Measurements from ENCODE around the gene HSD17B8.

DNA sequence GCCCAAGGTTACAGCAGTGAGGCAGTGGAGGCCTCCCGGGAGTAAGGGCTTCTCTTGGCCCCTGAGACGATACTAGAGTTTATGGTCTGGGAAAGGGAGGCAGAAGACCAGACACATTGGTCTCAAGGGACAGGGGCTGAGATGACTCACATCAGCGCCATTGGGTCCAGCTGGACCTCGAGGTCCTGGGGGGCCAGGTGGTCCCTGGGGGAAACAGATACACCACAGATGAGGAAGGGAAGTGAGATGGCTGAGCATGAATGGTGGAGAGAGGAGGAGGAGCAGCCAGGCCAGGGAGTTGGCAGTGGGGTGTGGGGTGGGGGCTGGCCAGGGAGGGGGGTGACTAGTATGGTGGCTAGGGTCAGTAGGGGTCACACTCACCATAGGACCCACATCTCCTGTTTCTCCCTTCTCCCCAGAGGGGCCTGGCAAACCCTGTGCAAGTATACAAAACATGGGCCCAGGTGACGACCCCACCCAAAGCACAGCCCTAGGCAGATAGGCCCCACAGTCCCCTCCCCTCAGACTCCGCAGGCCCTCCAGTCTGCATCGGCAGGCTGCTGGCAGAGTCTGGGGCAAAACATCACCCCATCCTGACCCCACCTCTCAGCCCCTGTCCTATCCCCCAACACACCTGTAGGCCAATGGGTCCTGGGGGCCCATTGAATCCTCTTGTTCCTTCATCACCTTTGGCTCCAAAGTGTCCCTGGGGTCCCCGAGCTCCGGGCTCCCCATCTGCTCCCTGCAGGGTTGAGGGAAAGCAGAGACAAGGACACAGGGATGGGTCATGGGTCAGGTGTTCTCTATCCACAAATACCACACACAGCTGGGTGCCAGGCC lies 34.1 kb upstream of the HSD17B8 start:
- no peak for TF ChIP-seq CTCF (IDR thresholded peaks at IDR 0.05)
- TF ChIP-seq, protein P1, sequence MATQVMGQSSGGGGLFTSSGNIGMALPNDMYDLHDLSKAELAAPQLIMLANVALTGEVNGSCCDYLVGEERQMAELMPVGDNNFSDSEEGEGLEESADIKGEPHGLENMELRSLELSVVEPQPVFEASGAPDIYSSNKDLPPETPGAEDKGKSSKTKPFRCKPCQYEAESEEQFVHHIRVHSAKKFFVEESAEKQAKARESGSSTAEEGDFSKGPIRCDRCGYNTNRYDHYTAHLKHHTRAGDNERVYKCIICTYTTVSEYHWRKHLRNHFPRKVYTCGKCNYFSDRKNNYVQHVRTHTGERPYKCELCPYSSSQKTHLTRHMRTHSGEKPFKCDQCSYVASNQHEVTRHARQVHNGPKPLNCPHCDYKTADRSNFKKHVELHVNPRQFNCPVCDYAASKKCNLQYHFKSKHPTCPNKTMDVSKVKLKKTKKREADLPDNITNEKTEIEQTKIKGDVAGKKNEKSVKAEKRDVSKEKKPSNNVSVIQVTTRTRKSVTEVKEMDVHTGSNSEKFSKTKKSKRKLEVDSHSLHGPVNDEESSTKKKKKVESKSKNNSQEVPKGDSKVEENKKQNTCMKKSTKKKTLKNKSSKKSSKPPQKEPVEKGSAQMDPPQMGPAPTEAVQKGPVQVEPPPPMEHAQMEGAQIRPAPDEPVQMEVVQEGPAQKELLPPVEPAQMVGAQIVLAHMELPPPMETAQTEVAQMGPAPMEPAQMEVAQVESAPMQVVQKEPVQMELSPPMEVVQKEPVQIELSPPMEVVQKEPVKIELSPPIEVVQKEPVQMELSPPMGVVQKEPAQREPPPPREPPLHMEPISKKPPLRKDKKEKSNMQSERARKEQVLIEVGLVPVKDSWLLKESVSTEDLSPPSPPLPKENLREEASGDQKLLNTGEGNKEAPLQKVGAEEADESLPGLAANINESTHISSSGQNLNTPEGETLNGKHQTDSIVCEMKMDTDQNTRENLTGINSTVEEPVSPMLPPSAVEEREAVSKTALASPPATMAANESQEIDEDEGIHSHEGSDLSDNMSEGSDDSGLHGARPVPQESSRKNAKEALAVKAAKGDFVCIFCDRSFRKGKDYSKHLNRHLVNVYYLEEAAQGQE (IDR thresholded peaks at IDR 0.05; ENCODE audit: insufficient read depth in 1 of 2, low read depth in 2 of 2, low read length in 1 of 2) = no peak
